K562 (cell line): ENCODE measurements around the gene SCO1. TPM values are rescaled to one million over a fixed set of nuclear protein-coding genes. Genes with fewer than 3 reads are reported as not detected.

Experiments used
- ATAC-seq: fragments of 200-7000 bp; cut with Tn5 transposase; 3 replicates; pipeline ENCODE4 v1.9.1; 2020; ENCODE audit warnings: moderate library complexity
- BruUV-seq: library from RNA; stranded (reverse); fragments of 400-500 nt; replicated peaks from 2 replicates; lab custom pipeline; 2021; lab: Mats Ljungman, UMichigan
- CTCF ChIA-PET: fragments of 300-600 bp; formaldehyde crosslinking; extraction: SDS; loops from one replicate; lab custom pipeline; 2021; ENCODE audit warnings: low intra/inter-chr PET ratio; lab: Yijun Ruan, JAX
- POLR2A ChIA-PET: fragments of 300-600, 350-650 bp; sonication (Branson Sonifier 250); formaldehyde crosslinking; extraction: SDS; loops from one replicate; lab custom pipeline; 2021; ENCODE audit warnings: antibody characterized with exemption, inconsistent platforms; lab: Yijun Ruan, JAX
- DNase-seq, 4 experiments: peaks; one replicate each; pipeline versions ENCODE4 v3.0.0 to v3.0.0-alpha.2; 2011 to 2018; ENCODE audit warnings: low spot score in 3 of 4, mixed read lengths in 3 of 4; ENCODE audit errors: extremely low read depth in 1 of 4
- FAIRE-seq: peaks from 2 replicates; lab custom pipeline; 2011; peaks lifted over from hg19 to GRCh38; lab: Jason Lieb, UNC
- H2AFZ ChIP-seq: 2 replicates; pipeline ENCODE4 v1.6.0; 2011; ENCODE audit warnings: low read depth, low read length, control low read depth, inconsistent platforms
- H3K27ac ChIP-seq: fragments of 200-600 bp; 3 replicates; pipeline ENCODE4 v1.8.0; 2011; ENCODE audit warnings: low read depth, mild to moderate bottlenecking, control low read depth, inconsistent platforms, low read length, moderate library complexity, mixed read lengths; ENCODE audit errors: extremely low read depth
- H3K27me3 ChIP-seq, 2 experiments: fragments of 300-600 bp in 1 of 2; 2 replicates in 1 of 2; 3 replicates in 1 of 2; pipeline versions ENCODE4 v1.6.0 to v1.8.0; 2011; ENCODE audit warnings: inconsistent platforms in 2 of 2, low read length in 2 of 2, mild to moderate bottlenecking in 1 of 2, mixed read lengths in 1 of 2, moderate library complexity in 1 of 2; ENCODE audit not compliant: control insufficient read depth in 2 of 2, insufficient read depth in 2 of 2
- H3K36me3 ChIP-seq: fragments of 300-600 bp; 3 replicates; pipeline ENCODE4 v1.8.0; 2011; ENCODE audit warnings: mild to moderate bottlenecking, low read length, inconsistent platforms; ENCODE audit not compliant: control insufficient read depth, insufficient read depth
- H3K4me1 ChIP-seq, 2 experiments: fragments of 200-600 bp in 1 of 2; replicated peaks in 1 of 2; 2 replicates in 1 of 2; 3 replicates in 1 of 2; pipeline versions ENCODE4 v1.5.1 to v1.8.0; 2011; ENCODE audit warnings: inconsistent platforms in 2 of 2, low read length in 2 of 2, mild to moderate bottlenecking in 1 of 2, mixed read lengths in 1 of 2, moderate library complexity in 1 of 2; ENCODE audit not compliant: control insufficient read depth in 2 of 2, insufficient read depth in 2 of 2
- H3K4me2 ChIP-seq: 2 replicates; pipeline ENCODE4 v1.6.1; 2011; ENCODE audit warnings: low read length, control low read depth, inconsistent platforms, mixed read lengths; ENCODE audit not compliant: insufficient read depth
- H3K4me3 ChIP-seq: fragments of 200-600 bp; sonication (generic), shearing (Covaris generic); 2 replicates; pipeline ENCODE4 v1.5.1; 2016; ENCODE audit warnings: control low read depth, inconsistent platforms
- H3K79me2 ChIP-seq: fragments of 200-600 bp; 3 replicates; pipeline ENCODE4 v1.8.0; 2011; ENCODE audit warnings: low read length, inconsistent platforms; ENCODE audit not compliant: control insufficient read depth, insufficient read depth
- H3K9ac ChIP-seq, 2 experiments: 2 replicates each; pipeline versions ENCODE4 v1.6.0 to v1.6.1; 2011; ENCODE audit warnings: low read depth in 2 of 2, low read length in 2 of 2, control low read depth in 1 of 2, inconsistent platforms in 1 of 2, mild to moderate bottlenecking in 1 of 2, mixed read lengths in 1 of 2; ENCODE audit not compliant: insufficient read depth in 1 of 2
- H3K9me1 ChIP-seq: one replicate; pipeline ENCODE4 v1.6.0; 2011; ENCODE audit warnings: inconsistent platforms, mild to moderate bottlenecking, low read length, moderate library complexity; ENCODE audit not compliant: control insufficient read depth, insufficient read depth
- H3K9me3 ChIP-seq: replicated peaks from 2 replicates; pipeline ENCODE4 v1.5.1; 2011; ENCODE audit warnings: low read depth, low read length, inconsistent platforms; ENCODE audit not compliant: control insufficient read depth, insufficient read depth
- H4K20me1 ChIP-seq: replicated peaks from 2 replicates; pipeline ENCODE4 v1.6.1; 2011; ENCODE audit warnings: low read length, inconsistent platforms, mixed read lengths; ENCODE audit not compliant: control insufficient read depth, insufficient read depth
- HDGF ChIP-seq: fragments of 450-650 bp; IDR thresholded peaks from 2 replicates; pipeline ENCODE4 v1.6.1; 2016
- MAFK ChIP-seq: IDR thresholded peaks from 2 replicates; pipeline ENCODE4 v1.6.1; 2011; ENCODE audit warnings: low read length, improper control_type of control experiment
- RBM14 ChIP-seq: fragments of 200-400 bp; formaldehyde crosslinking; IDR thresholded peaks from 2 replicates; pipeline ENCODE4 v1.6.1; 2018; ENCODE audit warnings: low read depth, mild to moderate bottlenecking, low read length, moderate library complexity, borderline replicate concordance; ENCODE audit not compliant: insufficient read depth
- ZFP30 ChIP-seq: fragments of 250-450 bp; sonication (Bioruptor Pico); IDR thresholded peaks from 2 replicates; pipeline ENCODE4 v1.8.0; 2022; ENCODE audit warnings: moderate library complexity, mild to moderate bottlenecking, inconsistent platforms, borderline replicate concordance
- ZNF174 ChIP-seq: fragments of 250-450 bp; sonication (Bioruptor Pico); IDR thresholded peaks from 2 replicates; pipeline ENCODE4 v1.4.0; 2020; ENCODE audit warnings: mild to moderate bottlenecking
- ZNF253 ChIP-seq: fragments of 250-450 bp; sonication (Bioruptor Pico); conservative IDR thresholded peaks from 2 replicates; pipeline ENCODE4 v1.6.1; 2021; ENCODE audit warnings: mild to moderate bottlenecking
- ZNF316 ChIP-seq: fragments of 450-650 bp; IDR thresholded peaks from 2 replicates; pipeline ENCODE4 v1.6.1; 2016
- WGBS: fragments of 100-300 bp; shearing (Covaris generic); methylation state at CpG from one replicate; pipeline ENCODE4 v1.1.6; 2016; ENCODE audit warnings: low coverage, mixed read lengths; ENCODE audit not compliant: insufficient coverage; ENCODE audit errors: missing lambda C conversion rate; 5-methylcytosine and 5-hydroxymethylcytosine counted together
- in situ Hi-C: fragments of 300-500 bp; cut with MboI; formaldehyde crosslinking; loops from 4 replicates; pipeline ENCODE4 v1.15.0; 2018; ENCODE audit warnings: inconsistent platforms, mixed read lengths
- intact Hi-C: fragments of 100-400 bp; cut with micrococcal nuclease; formaldehyde crosslinking; loops from 2 replicates; pipeline ENCODE4 v1.14.2; 2022
- polyA plus RNA-seq, 8 experiments: library from polyadenylated mRNA; depleted of rRNA in 4 of 8; stranded (reverse) in 5 of 8; unstranded in 3 of 8; fragments of >200 nt; fragmentation: Nextera tagmentation in 2 of 8; fragmentation: Illumina TruSeq in 1 of 8; extraction: Ambion mirVana in 2 of 8; extraction: Trizol in 1 of 8; gene quantifications; 2 replicates each; pipeline versions ENCODE4 v1.2.1 to v1.2.3, GENCODE V29; 2011 to 2014; ENCODE audit warnings: inconsistent platforms in 1 of 8, missing spikeins in 1 of 8
- total RNA-seq, 7 experiments: library from RNA; depleted of rRNA in 6 of 7; stranded (reverse); fragments of >200 nt in 6 of 7; fragmentation: Illumina TruSeq in 2 of 7; extraction: Trizol in 2 of 7; gene quantifications; 2 replicates each; pipeline versions ENCODE4 v1.2.1 to v1.2.3, GENCODE V29; 2011 to 2021; ENCODE audit warnings: low replicate concordance in 1 of 7
- TF ChIP-seq, protein P1 (sequence below): IDR thresholded peaks from 2 replicates; pipeline ENCODE4 v1.6.1; 2014; ENCODE audit warnings: antibody characterized with exemption
- TF ChIP-seq, protein P2 (sequence below): fragments of 250-450 bp; sonication (Bioruptor Pico); IDR thresholded peaks from 2 replicates; pipeline ENCODE4 v1.5.0; 2021
- TF ChIP-seq, protein P3 (sequence below), 3 experiments: IDR thresholded peaks in 2 of 3; conservative IDR thresholded peaks in 1 of 3; 2 replicates each; pipeline ENCODE4 v1.5.1; 2011 to 2012; ENCODE audit warnings: low read length in 3 of 3, mild to moderate bottlenecking in 3 of 3, control low read depth in 2 of 3, improper control_type of control experiment in 1 of 3, inconsistent platforms in 1 of 3, low read depth in 1 of 3, mixed read lengths in 1 of 3, moderate library complexity in 1 of 3; ENCODE audit not compliant: insufficient read depth in 2 of 3
- TF ChIP-seq, protein P4 (sequence below): sonication (generic); formaldehyde crosslinking; IDR thresholded peaks from 2 replicates; pipeline ENCODE4 v1.5.0; 2020; ENCODE audit warnings: missing genetic modification reagents

Gene SCO1
- total and polyA plus RNA-seq, 9 of the 15 experiments (the other 6 are each of a cell fraction or from before 2014, with no cell fraction given), result 7.1 to 40.9 (median 22.1) TPM

DNA sequence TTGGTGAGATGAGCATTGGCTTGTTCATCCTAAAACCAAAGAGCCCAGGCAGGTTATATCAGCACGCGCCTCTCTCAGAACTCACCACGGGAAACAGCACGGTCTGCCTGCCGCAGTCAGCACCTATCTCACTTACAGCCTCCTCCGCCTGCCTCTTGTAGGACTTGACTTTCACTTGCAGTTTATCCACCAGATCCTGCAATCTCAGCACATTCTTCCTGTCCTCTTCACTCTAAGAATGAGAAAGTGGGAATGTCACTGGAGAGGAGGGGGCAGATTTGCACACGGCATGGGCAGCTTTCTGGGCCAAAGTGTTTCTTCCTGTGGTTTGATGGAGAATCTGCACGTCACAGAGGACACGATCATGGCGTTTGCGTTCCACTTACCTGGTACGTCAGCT lies 67.6 kb downstream of the SCO1 start:
- ChIA-PET POLR2A (no interaction called here), CTCF (interaction anchor here (0.6 kb wide), 1 partner anchor 54 kb away, joined by 3 read pairs; no protein-coding TSS in a partner anchor)
- WGBS, result 53% methylated on average over 6 of the region's 12 CpGs
- in situ Hi-C loops (no loop called here), intact Hi-C loops (no loop called here)
- ATAC-seq (no peak), DNase-seq (no peak), FAIRE-seq (no peak)
- H3K4me1 ChIP-seq, result no peaks in the 10 kb centered on the region
- H3K9me3 ChIP-seq, result no peaks in the 10 kb centered on the region
- no peaks in the 10 kb centered on the region for H3K79me2 ChIP-seq
- H3K9me1 ChIP-seq, result no peaks in the 10 kb centered on the region
- no peak overlapping the region for H3K4me3 ChIP-seq
- H3K9ac ChIP-seq, result no peak overlapping the region
- H3K36me3 ChIP-seq, result no peaks in the 10 kb centered on the region
- TF ChIP-seq ZFP30, result no peak
- no peak for TF ChIP-seq ZNF253
- TF ChIP-seq, protein P1, sequence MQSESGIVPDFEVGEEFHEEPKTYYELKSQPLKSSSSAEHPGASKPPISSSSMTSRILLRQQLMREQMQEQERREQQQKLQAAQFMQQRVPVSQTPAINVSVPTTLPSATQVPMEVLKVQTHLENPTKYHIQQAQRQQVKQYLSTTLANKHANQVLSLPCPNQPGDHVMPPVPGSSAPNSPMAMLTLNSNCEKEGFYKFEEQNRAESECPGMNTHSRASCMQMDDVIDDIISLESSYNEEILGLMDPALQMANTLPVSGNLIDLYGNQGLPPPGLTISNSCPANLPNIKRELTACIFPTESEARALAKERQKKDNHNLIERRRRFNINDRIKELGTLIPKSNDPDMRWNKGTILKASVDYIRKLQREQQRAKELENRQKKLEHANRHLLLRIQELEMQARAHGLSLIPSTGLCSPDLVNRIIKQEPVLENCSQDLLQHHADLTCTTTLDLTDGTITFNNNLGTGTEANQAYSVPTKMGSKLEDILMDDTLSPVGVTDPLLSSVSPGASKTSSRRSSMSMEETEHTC, result no peak
- 0 out of 2 replicates have a peak, but pooled peaks have one; percentile 26 for TF ChIP-seq ZNF316
- no peak for TF ChIP-seq ZNF174
- BruUV-seq, result no TSS peak
- H3K27me3 ChIP-seq, result peaks cover 0 to 19% of the 10 kb centered on the region in 2 experiments; a peak in 3 of 5 replicates
- no peak overlapping the region for H3K4me2 ChIP-seq
- no peak overlapping the region for H2AFZ ChIP-seq
- H3K27ac ChIP-seq, result no peak overlapping the region
- 0 out of 2 replicates have a peak, but pooled peaks cover 3% of the 10 kb centered on the region for H4K20me1 ChIP-seq

DNA sequence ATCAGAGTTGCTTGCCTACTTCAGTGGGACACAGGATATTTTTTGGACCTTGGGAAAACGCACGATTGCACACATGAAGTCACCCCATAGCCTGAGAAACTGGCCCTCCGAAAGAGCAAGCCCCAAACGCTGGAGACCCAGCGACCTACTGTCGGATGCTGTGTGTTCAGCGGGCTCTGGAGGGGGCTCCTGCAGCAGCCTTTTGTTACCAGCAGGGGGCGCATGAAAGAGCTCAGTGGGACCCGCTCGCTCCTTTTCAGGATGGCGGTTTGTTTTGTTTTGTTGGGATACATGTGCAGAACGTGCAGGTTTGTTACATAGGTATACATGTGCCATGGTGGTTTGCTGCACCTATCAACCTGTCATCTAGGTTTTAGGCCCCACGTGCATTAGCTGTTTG lies 68.6 kb downstream of the SCO1 start:
- H3K9ac ChIP-seq, result no peak overlapping the region
- intact Hi-C loops (no loop called here), in situ Hi-C loops (no loop called here)
- no peak overlapping the region for H2AFZ ChIP-seq
- H3K9me3 ChIP-seq, result no peaks in the 10 kb centered on the region
- CTCF ChIA-PET, result no interaction called here
- no peak overlapping the region for H3K4me2 ChIP-seq
- peak; percentile 81 for ATAC-seq
- TF ChIP-seq MAFK (no peak), RBM14 (no peak), HDGF (no peak)
- TF ChIP-seq, protein P2, sequence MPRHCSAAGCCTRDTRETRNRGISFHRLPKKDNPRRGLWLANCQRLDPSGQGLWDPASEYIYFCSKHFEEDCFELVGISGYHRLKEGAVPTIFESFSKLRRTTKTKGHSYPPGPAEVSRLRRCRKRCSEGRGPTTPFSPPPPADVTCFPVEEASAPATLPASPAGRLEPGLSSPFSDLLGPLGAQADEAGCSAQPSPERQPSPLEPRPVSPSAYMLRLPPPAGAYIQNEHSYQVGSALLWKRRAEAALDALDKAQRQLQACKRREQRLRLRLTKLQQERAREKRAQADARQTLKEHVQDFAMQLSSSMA (CRISPR knock-in tag), result no peak
- TF ChIP-seq, protein P3, sequence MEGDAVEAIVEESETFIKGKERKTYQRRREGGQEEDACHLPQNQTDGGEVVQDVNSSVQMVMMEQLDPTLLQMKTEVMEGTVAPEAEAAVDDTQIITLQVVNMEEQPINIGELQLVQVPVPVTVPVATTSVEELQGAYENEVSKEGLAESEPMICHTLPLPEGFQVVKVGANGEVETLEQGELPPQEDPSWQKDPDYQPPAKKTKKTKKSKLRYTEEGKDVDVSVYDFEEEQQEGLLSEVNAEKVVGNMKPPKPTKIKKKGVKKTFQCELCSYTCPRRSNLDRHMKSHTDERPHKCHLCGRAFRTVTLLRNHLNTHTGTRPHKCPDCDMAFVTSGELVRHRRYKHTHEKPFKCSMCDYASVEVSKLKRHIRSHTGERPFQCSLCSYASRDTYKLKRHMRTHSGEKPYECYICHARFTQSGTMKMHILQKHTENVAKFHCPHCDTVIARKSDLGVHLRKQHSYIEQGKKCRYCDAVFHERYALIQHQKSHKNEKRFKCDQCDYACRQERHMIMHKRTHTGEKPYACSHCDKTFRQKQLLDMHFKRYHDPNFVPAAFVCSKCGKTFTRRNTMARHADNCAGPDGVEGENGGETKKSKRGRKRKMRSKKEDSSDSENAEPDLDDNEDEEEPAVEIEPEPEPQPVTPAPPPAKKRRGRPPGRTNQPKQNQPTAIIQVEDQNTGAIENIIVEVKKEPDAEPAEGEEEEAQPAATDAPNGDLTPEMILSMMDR (IDR thresholded peaks at IDR 0.05 in 2 of 3, conservative IDR thresholded peaks at IDR 0.05 in 1 of 3; ENCODE audit: insufficient read depth in 2 of 3, low read depth in 1 of 3, low read length in 3 of 3), result peak; percentile 50 to 68 (median 62)
- TF ChIP-seq, protein P4, sequence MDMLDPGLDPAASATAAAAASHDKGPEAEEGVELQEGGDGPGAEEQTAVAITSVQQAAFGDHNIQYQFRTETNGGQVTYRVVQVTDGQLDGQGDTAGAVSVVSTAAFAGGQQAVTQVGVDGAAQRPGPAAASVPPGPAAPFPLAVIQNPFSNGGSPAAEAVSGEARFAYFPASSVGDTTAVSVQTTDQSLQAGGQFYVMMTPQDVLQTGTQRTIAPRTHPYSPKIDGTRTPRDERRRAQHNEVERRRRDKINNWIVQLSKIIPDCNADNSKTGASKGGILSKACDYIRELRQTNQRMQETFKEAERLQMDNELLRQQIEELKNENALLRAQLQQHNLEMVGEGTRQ (CRISPR knock-in tag), result no peak
- TF ChIP-seq, all 486 proteins: peak for 1
- no peak overlapping the region for H3K27ac ChIP-seq
- no peaks in the 10 kb centered on the region for H3K4me1 ChIP-seq
- H3K79me2 ChIP-seq, result no peaks in the 10 kb centered on the region
- H3K27me3 ChIP-seq, result peaks cover 0 to 23% of the 10 kb centered on the region in 2 experiments; a peak in 3 of 5 replicates
- H3K4me3 ChIP-seq, result no peak overlapping the region
- POLR2A ChIA-PET, result no interaction called here
- no TSS peak for BruUV-seq
- H3K9me1 ChIP-seq, result no peaks in the 10 kb centered on the region
- 7% methylated on average over 8 of the region's 13 CpGs for whole genome bisulfite sequencing
- FAIRE-seq (no peak), DNase-seq (peak; percentile 43 to 60 (median 52))
- 0 out of 2 replicates have a peak, but pooled peaks cover 3% of the 10 kb centered on the region for H4K20me1 ChIP-seq
- H3K36me3 ChIP-seq, result no peaks in the 10 kb centered on the region
